Mesenchymal stem cell (in vitro differentiated cells and primary cell): Measurements from ENCODE around the gene COL4A2.

Experiments
- DNase-seq: peaks from one replicate; pipeline ENCODE4 v3.0.0-alpha.2; 2013
- H2AFZ ChIP-seq: one replicate; pipeline ENCODE4 v1.6.1; 2013; ENCODE audit warnings: low read depth, mild to moderate bottlenecking, control low read depth, inconsistent platforms, low read length, moderate library complexity
- H2AK5ac ChIP-seq: 2 replicates; pipeline ENCODE4 v1.6.1; 2013; ENCODE audit warnings: low read length, moderate library complexity, mild to moderate bottlenecking, inconsistent platforms; ENCODE audit not compliant: severe bottlenecking
- H2BK120ac ChIP-seq: one replicate; pipeline ENCODE4 v1.6.1; 2013; ENCODE audit warnings: low read depth, mild to moderate bottlenecking, inconsistent platforms, low read length, moderate library complexity
- H2BK12ac ChIP-seq, 2 experiments: one replicate each; pipeline ENCODE4 v1.6.1; 2013; ENCODE audit warnings: inconsistent platforms in 2 of 2, low read length in 2 of 2, mild to moderate bottlenecking in 2 of 2, moderate library complexity in 2 of 2, control low read depth in 1 of 2
- H2BK15ac ChIP-seq: one replicate; pipeline ENCODE4 v1.6.1; 2013; ENCODE audit warnings: mild to moderate bottlenecking, low read depth, inconsistent platforms; ENCODE audit not compliant: poor library complexity, severe bottlenecking
- H2BK5ac ChIP-seq: 2 replicates; pipeline ENCODE4 v1.6.1; 2013; ENCODE audit warnings: low read depth, mild to moderate bottlenecking, low read length, control low read depth, inconsistent platforms; ENCODE audit not compliant: poor library complexity, severe bottlenecking
- H3K14ac ChIP-seq, 2 experiments: one replicate each; pipeline ENCODE4 v1.6.1; 2013; ENCODE audit warnings: inconsistent platforms in 2 of 2, low read length in 2 of 2, control low read depth in 1 of 2, mild to moderate bottlenecking in 1 of 2, moderate library complexity in 1 of 2
- H3K18ac ChIP-seq, 2 experiments: one replicate each; pipeline ENCODE4 v1.6.1; 2013; ENCODE audit warnings: inconsistent platforms in 2 of 2, low read length in 2 of 2, control low read depth in 1 of 2, low read depth in 1 of 2, mild to moderate bottlenecking in 1 of 2
- H3K23ac ChIP-seq, 2 experiments: one replicate each; pipeline ENCODE4 v1.6.1; 2013; ENCODE audit warnings: inconsistent platforms in 2 of 2, low read length in 2 of 2, mild to moderate bottlenecking in 2 of 2, moderate library complexity in 2 of 2, control low read depth in 1 of 2
- H3K27ac ChIP-seq: 2 replicates; pipeline ENCODE4 v1.5.1; 2013; ENCODE audit warnings: mild to moderate bottlenecking, moderate library complexity, low read length, control low read depth, inconsistent platforms; ENCODE audit not compliant: poor library complexity, severe bottlenecking
- H3K27me3 ChIP-seq, 2 experiments: 2 replicates each; pipeline versions ENCODE4 v1.6.1 to v1.7.0; 2013; ENCODE audit warnings: low read length in 2 of 2, mild to moderate bottlenecking in 2 of 2, moderate library complexity in 2 of 2, control low read depth in 1 of 2, inconsistent platforms in 1 of 2; ENCODE audit not compliant: control insufficient read depth in 1 of 2, insufficient read depth in 1 of 2
- H3K36me3 ChIP-seq, 2 experiments: 2 replicates each; pipeline versions ENCODE4 v1.6.1 to v1.7.0; 2013; ENCODE audit warnings: low read length in 2 of 2, control low read depth in 1 of 2, inconsistent platforms in 1 of 2, low read depth in 1 of 2, mild to moderate bottlenecking in 1 of 2; ENCODE audit not compliant: insufficient read depth in 2 of 2, control insufficient read depth in 1 of 2
- H3K4ac ChIP-seq, 2 experiments: one replicate each; pipeline ENCODE4 v1.6.1; 2013; ENCODE audit warnings: inconsistent platforms in 2 of 2, low read length in 2 of 2, mild to moderate bottlenecking in 2 of 2, moderate library complexity in 2 of 2, control low read depth in 1 of 2, low read depth in 1 of 2
- H3K4me1 ChIP-seq: 2 replicates; pipeline ENCODE4 v1.6.1; 2013; ENCODE audit warnings: low read depth, low read length, control low read depth; ENCODE audit not compliant: control insufficient read depth, insufficient read depth
- H3K4me2 ChIP-seq: 2 replicates; pipeline ENCODE4 v1.6.1; 2013; ENCODE audit warnings: low read length, mild to moderate bottlenecking, inconsistent platforms; ENCODE audit not compliant: poor library complexity, severe bottlenecking
- H3K4me3 ChIP-seq, 2 experiments: 2 replicates each; pipeline versions ENCODE4 v1.5.1 to v1.7.0; 2013; ENCODE audit warnings: low read length in 2 of 2, mild to moderate bottlenecking in 2 of 2, control low read depth in 1 of 2, low read depth in 1 of 2; ENCODE audit not compliant: insufficient read depth in 1 of 2
- H3K79me1 ChIP-seq: replicated peaks from 2 replicates; pipeline ENCODE4 v1.6.1; 2013; ENCODE audit warnings: mild to moderate bottlenecking, control low read depth, low read length, inconsistent platforms; ENCODE audit not compliant: poor library complexity, severe bottlenecking
- H3K9ac ChIP-seq: 2 replicates; pipeline ENCODE4 v1.7.0; 2013; ENCODE audit warnings: mild to moderate bottlenecking, low read length, moderate library complexity
- H3K9me3 ChIP-seq: 2 replicates; pipeline ENCODE4 v1.7.0; 2013; ENCODE audit warnings: mild to moderate bottlenecking, low read length; ENCODE audit not compliant: control insufficient read depth
- H4K8ac ChIP-seq: one replicate; pipeline ENCODE4 v1.6.1; 2013; ENCODE audit warnings: inconsistent platforms, mild to moderate bottlenecking, low read length, moderate library complexity
- H4K91ac ChIP-seq: one replicate; pipeline ENCODE4 v1.6.1; 2013; ENCODE audit warnings: mild to moderate bottlenecking, low read length, inconsistent platforms
- WGBS: methylation state at CpG from one replicate; pipeline ENCODE4 v1.1.7; 2013; ENCODE audit warnings: mixed read lengths; 5-methylcytosine and 5-hydroxymethylcytosine counted together

Gene COL4A2

GRCh38 chr13:110438211-110438610 is 131.1 kb downstream of the COL4A2 start:
- H3K4me1 ChIP-seq = peaks cover 12% of the 10 kb centered on the region
- H2BK15ac ChIP-seq = no peak overlapping the region
- H3K79me1 ChIP-seq = peaks cover 11% of the 10 kb centered on the region
- H3K9me3 ChIP-seq = no peaks in the 10 kb centered on the region
- no peak overlapping the region for H3K4me3 ChIP-seq
- H3K27me3 ChIP-seq = no peaks in the 10 kb centered on the region
- H2BK5ac ChIP-seq = no peak overlapping the region
- H2BK12ac ChIP-seq = no peak overlapping the region
- H3K18ac ChIP-seq = no peak overlapping the region
- H4K91ac ChIP-seq = no peak overlapping the region
- 84% methylated on average over 19 of the region's 19 CpGs for WGBS
- no peak overlapping the region for H3K14ac ChIP-seq
- DNase-seq = no peak
- no peak overlapping the region for H3K23ac ChIP-seq
- no peak overlapping the region for H2BK120ac ChIP-seq
- H3K36me3 ChIP-seq = peaks cover 52 to 61% of the 10 kb centered on the region in 2 experiments
- no peak overlapping the region for H3K4me2 ChIP-seq
- H3K4ac ChIP-seq = no peak overlapping the region
- no peak overlapping the region for H2AFZ ChIP-seq
- no peak overlapping the region for H2AK5ac ChIP-seq
- H4K8ac ChIP-seq = no peak overlapping the region
- no peak overlapping the region for H3K27ac ChIP-seq
- no peak overlapping the region for H3K9ac ChIP-seq

GRCh38 chr13:110438776-110439175 is 131.7 kb downstream of the COL4A2 start:
- Histone ChIP-seq H3K4me3 (no peak overlapping the region), H2BK15ac (no peak overlapping the region), H3K79me1 (peaks cover 6% of the 10 kb centered on the region), H3K4me2 (no peak overlapping the region), H3K27ac (no peak overlapping the region), H3K9me3 (no peaks in the 10 kb centered on the region), H3K27me3 (no peaks in the 10 kb centered on the region), H2AFZ (no peak overlapping the region), H3K4ac (no peak overlapping the region), H2BK12ac (no peak overlapping the region), H3K14ac (no peak overlapping the region), H3K4me1 (peaks cover 16% of the 10 kb centered on the region), H4K8ac (no peak overlapping the region), H2BK120ac (no peak overlapping the region), H4K91ac (no peak overlapping the region), H3K18ac (no peak overlapping the region), H3K23ac (no peak overlapping the region), H3K9ac (no peak overlapping the region), H3K36me3 (peaks cover 48 to 61% of the 10 kb centered on the region in 2 experiments), H2BK5ac (no peak overlapping the region), H2AK5ac (no peak overlapping the region)
- DNase-seq = no peak
- 96% methylated on average over 13 of the region's 16 CpGs for WGBS

- Histone ChIP-seq H3K18ac (peak overlapping the region; percentile 6 to 43), H2BK15ac (no peak overlapping the region), H3K14ac (no peak overlapping the region), H2BK120ac (no peak overlapping the region), H3K9me3 (no peaks in the 10 kb centered on the region), H3K4me2 (no peak overlapping the region), H3K23ac (no peak overlapping the region), H2AFZ (no peak overlapping the region), H3K36me3 (peaks cover 44 to 50% of the 10 kb centered on the region in 2 experiments), H4K8ac (no peak overlapping the region), H3K9ac (no peak overlapping the region), H2BK5ac (no peak overlapping the region), H3K27ac (peak overlapping the region; percentile 61), H2AK5ac (peak overlapping the region; percentile 60), H3K79me1 (peaks cover 8% of the 10 kb centered on the region), H3K4me3 (no peak overlapping the region), H3K4me1 (peaks cover 27% of the 10 kb centered on the region), H3K27me3 (no peaks in the 10 kb centered on the region), H3K4ac (no peak overlapping the region), H2BK12ac (no peak overlapping the region), H4K91ac (no peak overlapping the region)
- DNase-seq = no peak
- 94% methylated on average over 15 of the region's 17 CpGs for WGBS
Measured at GRCh38 chr13:110440946-110441731, 134.1 kb downstream of the COL4A2 start.

- Histone ChIP-seq H3K9ac (peak overlapping the region; percentile 44), H3K4me2 (peak overlapping the region; percentile 17)
- WGBS = 71% methylated on average over 9 of the region's 10 CpGs
Measured at GRCh38 chr13:110442930-110443621, 136.0 kb downstream of the COL4A2 start.

More at GRCh38 chr13:110442930-110443621, 136.0 kb downstream of the COL4A2 start:
- Histone ChIP-seq H3K4me1 (peaks cover 40% of the 10 kb centered on the region), H3K14ac (no peak overlapping the region), H2BK120ac (no peak overlapping the region), H3K18ac (no peak overlapping the region), H4K8ac (no peak overlapping the region), H3K4ac (no peak overlapping the region), H3K4me3 (no peak overlapping the region), H3K23ac (no peak overlapping the region), H2AK5ac (peak overlapping the region; percentile 42), H2BK15ac (no peak overlapping the region), H2BK12ac (no peak overlapping the region), H2AFZ (no peak overlapping the region), H4K91ac (no peak overlapping the region), H3K36me3 (peaks cover 31 to 55% of the 10 kb centered on the region in 2 experiments), H3K9me3 (no peaks in the 10 kb centered on the region), H2BK5ac (no peak overlapping the region), H3K79me1 (peaks cover 10% of the 10 kb centered on the region), H3K27ac (peak overlapping the region; percentile 83), H3K27me3 (no peaks in the 10 kb centered on the region)
- DNase-seq = peak; percentile 78
